GM12878 (cell line): ENCODE results near the gene AKR1C1.
"Not testable (repeated sequence)": the region's sequence is repeated elsewhere in the genome, so short reads cannot be mapped to it uniquely, and the experiment has no call there.

Source experiments
- SRF ChIP-seq, 2 experiments: IDR thresholded peaks; 2 replicates each; pipeline ENCODE4 v1.6.1; 2011; ENCODE audit warnings: low read depth in 2 of 2, low read length in 2 of 2, mild to moderate bottlenecking in 1 of 2, moderate library complexity in 1 of 2
- TF ChIP-seq, protein P1 (sequence below), 3 experiments: IDR thresholded peaks in 2 of 3; conservative IDR thresholded peaks in 1 of 3; 2 replicates each; pipeline ENCODE4 v1.5.1; 2011; ENCODE audit warnings: low read depth in 3 of 3, low read length in 3 of 3, mild to moderate bottlenecking in 3 of 3, control low read depth in 2 of 3, moderate library complexity in 2 of 3, inconsistent platforms in 1 of 3, mixed read lengths in 1 of 3; ENCODE audit not compliant: control insufficient read depth in 2 of 3, insufficient read depth in 1 of 3; ENCODE audit errors: extremely low read depth in 1 of 3
- TF ChIP-seq, protein P2 (sequence below): IDR thresholded peaks from 2 replicates; pipeline ENCODE4 v1.6.1; 2012; ENCODE audit warnings: mild to moderate bottlenecking, low read depth, low read length
- TF ChIP-seq, protein P3 (sequence below): IDR thresholded peaks from 2 replicates; pipeline ENCODE4 v1.6.1; 2011; ENCODE audit warnings: borderline replicate concordance, low read depth, mild to moderate bottlenecking, moderate library complexity, mixed read lengths, low read length; ENCODE audit not compliant: insufficient read depth; ENCODE audit errors: extremely low read length

DNA sequence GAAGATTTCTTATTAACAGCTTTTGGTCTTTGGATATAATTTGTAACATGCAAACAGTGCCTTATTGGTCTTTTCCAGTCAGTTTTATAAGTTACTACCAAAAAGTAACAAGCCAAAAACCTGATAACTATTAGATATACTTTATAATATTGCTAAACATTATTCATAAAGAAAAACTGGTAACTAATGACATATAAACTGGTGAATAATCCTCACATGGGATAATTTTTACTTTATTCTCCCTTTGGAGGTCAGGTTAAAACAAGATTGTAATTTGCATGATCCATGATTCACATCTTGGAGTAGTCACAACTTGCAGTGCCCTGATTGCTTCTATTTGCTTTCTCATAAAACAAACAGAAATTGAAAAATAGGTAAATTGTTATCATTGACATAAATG is 41.3 kb downstream of the AKR1C1 start:
- TF ChIP-seq SRF (IDR thresholded peaks at IDR 0.05; ENCODE audit: low read depth in 2 of 2, low read length in 2 of 2), result not testable (repeated sequence)
- TF ChIP-seq, protein P1, sequence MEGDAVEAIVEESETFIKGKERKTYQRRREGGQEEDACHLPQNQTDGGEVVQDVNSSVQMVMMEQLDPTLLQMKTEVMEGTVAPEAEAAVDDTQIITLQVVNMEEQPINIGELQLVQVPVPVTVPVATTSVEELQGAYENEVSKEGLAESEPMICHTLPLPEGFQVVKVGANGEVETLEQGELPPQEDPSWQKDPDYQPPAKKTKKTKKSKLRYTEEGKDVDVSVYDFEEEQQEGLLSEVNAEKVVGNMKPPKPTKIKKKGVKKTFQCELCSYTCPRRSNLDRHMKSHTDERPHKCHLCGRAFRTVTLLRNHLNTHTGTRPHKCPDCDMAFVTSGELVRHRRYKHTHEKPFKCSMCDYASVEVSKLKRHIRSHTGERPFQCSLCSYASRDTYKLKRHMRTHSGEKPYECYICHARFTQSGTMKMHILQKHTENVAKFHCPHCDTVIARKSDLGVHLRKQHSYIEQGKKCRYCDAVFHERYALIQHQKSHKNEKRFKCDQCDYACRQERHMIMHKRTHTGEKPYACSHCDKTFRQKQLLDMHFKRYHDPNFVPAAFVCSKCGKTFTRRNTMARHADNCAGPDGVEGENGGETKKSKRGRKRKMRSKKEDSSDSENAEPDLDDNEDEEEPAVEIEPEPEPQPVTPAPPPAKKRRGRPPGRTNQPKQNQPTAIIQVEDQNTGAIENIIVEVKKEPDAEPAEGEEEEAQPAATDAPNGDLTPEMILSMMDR (IDR thresholded peaks at IDR 0.05 in 2 of 3, conservative IDR thresholded peaks at IDR 0.05 in 1 of 3; ENCODE audit: control insufficient read depth in 2 of 3, extremely low read depth in 1 of 3, insufficient read depth in 1 of 3, low read depth in 3 of 3, low read length in 3 of 3), result not testable (repeated sequence)
- TF ChIP-seq, protein P2, sequence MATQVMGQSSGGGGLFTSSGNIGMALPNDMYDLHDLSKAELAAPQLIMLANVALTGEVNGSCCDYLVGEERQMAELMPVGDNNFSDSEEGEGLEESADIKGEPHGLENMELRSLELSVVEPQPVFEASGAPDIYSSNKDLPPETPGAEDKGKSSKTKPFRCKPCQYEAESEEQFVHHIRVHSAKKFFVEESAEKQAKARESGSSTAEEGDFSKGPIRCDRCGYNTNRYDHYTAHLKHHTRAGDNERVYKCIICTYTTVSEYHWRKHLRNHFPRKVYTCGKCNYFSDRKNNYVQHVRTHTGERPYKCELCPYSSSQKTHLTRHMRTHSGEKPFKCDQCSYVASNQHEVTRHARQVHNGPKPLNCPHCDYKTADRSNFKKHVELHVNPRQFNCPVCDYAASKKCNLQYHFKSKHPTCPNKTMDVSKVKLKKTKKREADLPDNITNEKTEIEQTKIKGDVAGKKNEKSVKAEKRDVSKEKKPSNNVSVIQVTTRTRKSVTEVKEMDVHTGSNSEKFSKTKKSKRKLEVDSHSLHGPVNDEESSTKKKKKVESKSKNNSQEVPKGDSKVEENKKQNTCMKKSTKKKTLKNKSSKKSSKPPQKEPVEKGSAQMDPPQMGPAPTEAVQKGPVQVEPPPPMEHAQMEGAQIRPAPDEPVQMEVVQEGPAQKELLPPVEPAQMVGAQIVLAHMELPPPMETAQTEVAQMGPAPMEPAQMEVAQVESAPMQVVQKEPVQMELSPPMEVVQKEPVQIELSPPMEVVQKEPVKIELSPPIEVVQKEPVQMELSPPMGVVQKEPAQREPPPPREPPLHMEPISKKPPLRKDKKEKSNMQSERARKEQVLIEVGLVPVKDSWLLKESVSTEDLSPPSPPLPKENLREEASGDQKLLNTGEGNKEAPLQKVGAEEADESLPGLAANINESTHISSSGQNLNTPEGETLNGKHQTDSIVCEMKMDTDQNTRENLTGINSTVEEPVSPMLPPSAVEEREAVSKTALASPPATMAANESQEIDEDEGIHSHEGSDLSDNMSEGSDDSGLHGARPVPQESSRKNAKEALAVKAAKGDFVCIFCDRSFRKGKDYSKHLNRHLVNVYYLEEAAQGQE, result not testable (repeated sequence)
- TF ChIP-seq, protein P3, sequence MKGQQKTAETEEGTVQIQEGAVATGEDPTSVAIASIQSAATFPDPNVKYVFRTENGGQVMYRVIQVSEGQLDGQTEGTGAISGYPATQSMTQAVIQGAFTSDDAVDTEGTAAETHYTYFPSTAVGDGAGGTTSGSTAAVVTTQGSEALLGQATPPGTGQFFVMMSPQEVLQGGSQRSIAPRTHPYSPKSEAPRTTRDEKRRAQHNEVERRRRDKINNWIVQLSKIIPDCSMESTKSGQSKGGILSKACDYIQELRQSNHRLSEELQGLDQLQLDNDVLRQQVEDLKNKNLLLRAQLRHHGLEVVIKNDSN, result not testable (repeated sequence)
